Thyroid gland (tissue), 4 donors: ENCODE results near the gene CIDEA.

Experiments
- POLR2A ChIP-seq, 2 donors: fragments of 450-650 bp; IDR thresholded peaks; one replicate each; pipeline ENCODE4 v1.6.1; 2017; ENCODE audit warnings: antibody characterized with exemption in 2 of 2, mild to moderate bottlenecking in 2 of 2, moderate library complexity in 1 of 2
- TF ChIP-seq, protein P1 (sequence below), 6 experiments: fragments of 200-600 bp in 3 of 6; fragments of 450-650 bp in 3 of 6; sonication (generic) in 3 of 6; IDR thresholded peaks; one replicate each; pipeline ENCODE4 v1.5.1; 2016 to 2019; ENCODE audit warnings: antibody characterized with exemption in 6 of 6, mild to moderate bottlenecking in 2 of 6, inconsistent platforms in 1 of 6, moderate library complexity in 1 of 6

DNA sequence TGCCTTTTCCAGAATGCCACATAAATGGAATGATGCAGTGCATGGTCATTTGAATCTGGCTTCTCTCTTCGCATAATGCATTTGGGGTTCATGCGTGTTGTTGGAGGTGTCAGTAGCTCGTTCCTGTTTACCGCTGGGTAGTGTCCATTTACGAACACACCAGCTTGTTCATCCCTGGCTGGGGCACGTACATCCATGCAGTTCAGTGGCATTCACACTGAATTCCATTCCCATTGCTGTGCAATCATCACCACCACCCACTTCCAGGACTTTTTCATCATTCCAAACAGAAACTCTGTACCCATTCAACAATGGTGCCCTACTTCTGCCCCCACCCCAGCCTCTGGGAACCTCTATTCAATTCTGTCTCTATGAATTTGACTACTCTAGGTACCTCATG lies 14.7 kb upstream of the CIDEA start:
- TF ChIP-seq POLR2A (IDR thresholded peaks at IDR 0.05), result no peak
- TF ChIP-seq, protein P1, sequence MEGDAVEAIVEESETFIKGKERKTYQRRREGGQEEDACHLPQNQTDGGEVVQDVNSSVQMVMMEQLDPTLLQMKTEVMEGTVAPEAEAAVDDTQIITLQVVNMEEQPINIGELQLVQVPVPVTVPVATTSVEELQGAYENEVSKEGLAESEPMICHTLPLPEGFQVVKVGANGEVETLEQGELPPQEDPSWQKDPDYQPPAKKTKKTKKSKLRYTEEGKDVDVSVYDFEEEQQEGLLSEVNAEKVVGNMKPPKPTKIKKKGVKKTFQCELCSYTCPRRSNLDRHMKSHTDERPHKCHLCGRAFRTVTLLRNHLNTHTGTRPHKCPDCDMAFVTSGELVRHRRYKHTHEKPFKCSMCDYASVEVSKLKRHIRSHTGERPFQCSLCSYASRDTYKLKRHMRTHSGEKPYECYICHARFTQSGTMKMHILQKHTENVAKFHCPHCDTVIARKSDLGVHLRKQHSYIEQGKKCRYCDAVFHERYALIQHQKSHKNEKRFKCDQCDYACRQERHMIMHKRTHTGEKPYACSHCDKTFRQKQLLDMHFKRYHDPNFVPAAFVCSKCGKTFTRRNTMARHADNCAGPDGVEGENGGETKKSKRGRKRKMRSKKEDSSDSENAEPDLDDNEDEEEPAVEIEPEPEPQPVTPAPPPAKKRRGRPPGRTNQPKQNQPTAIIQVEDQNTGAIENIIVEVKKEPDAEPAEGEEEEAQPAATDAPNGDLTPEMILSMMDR (IDR thresholded peaks at IDR 0.05), result no peak
